Astrocyte (in vitro differentiated cells and primary cell): ENCODE results near the gene FHIT. TPM values are rescaled to one million over a fixed set of nuclear protein-coding genes. Genes with fewer than 3 reads are reported as not detected.
A peak's percentile ranks its signal among the peaks of the same experiment; 100 is the strongest.
"Not testable (repeated sequence)": the region's sequence is repeated elsewhere in the genome, so short reads cannot be mapped to it uniquely, and the experiment has no call there.

ENCODE experiments used
- DNase-seq: peaks from one replicate; pipeline ENCODE4 v3.0.0-alpha.2; 2010; ENCODE audit warnings: low read depth
- FAIRE-seq: peaks from 2 replicates; lab custom pipeline; 2011; peaks lifted over from hg19 to GRCh38; lab: Jason Lieb, UNC
- H2AFZ ChIP-seq: 2 replicates; pipeline ENCODE4 v1.6.0; 2012; ENCODE audit warnings: low read depth, low read length, inconsistent platforms
- H3K27ac ChIP-seq: 2 replicates; pipeline ENCODE4 v1.5.1; 2011; ENCODE audit warnings: low read depth, low read length, inconsistent platforms
- H3K27me3 ChIP-seq: 2 replicates; pipeline ENCODE4 v1.6.0; 2011; ENCODE audit warnings: low read length, inconsistent platforms; ENCODE audit not compliant: insufficient read depth
- H3K36me3 ChIP-seq: 2 replicates; pipeline ENCODE4 v1.5.1; 2011; ENCODE audit warnings: low read length, inconsistent platforms; ENCODE audit not compliant: insufficient read depth
- H3K4me1 ChIP-seq: 2 replicates; pipeline ENCODE4 v1.5.1; 2011; ENCODE audit warnings: low read length, inconsistent platforms; ENCODE audit not compliant: insufficient read depth
- H3K4me2 ChIP-seq: 2 replicates; pipeline ENCODE4 v1.6.0; 2012; ENCODE audit warnings: low read length, inconsistent platforms
- H3K4me3 ChIP-seq: 2 replicates; pipeline ENCODE4 v1.5.1; 2011; ENCODE audit warnings: low read depth, mild to moderate bottlenecking, low read length, inconsistent platforms; ENCODE audit not compliant: insufficient read depth
- H3K79me2 ChIP-seq: 2 replicates; pipeline ENCODE4 v1.6.0; 2012; ENCODE audit warnings: mild to moderate bottlenecking, low read length, inconsistent platforms; ENCODE audit not compliant: insufficient read depth
- H3K9ac ChIP-seq: 2 replicates; pipeline ENCODE4 v1.6.0; 2012; ENCODE audit warnings: mild to moderate bottlenecking, low read length, inconsistent platforms
- H3K9me3 ChIP-seq: 2 replicates; pipeline ENCODE4 v1.5.1; 2012; ENCODE audit warnings: low read depth, mild to moderate bottlenecking, low read length, inconsistent platforms; ENCODE audit not compliant: insufficient read depth
- H4K20me1 ChIP-seq: 2 replicates; pipeline ENCODE4 v1.6.0; 2012; ENCODE audit warnings: low read length, inconsistent platforms; ENCODE audit not compliant: insufficient read depth
- H3K27ac Mint-ChIP-seq: one replicate; pipeline ENCODE4 v1.8.0; 2021; ENCODE audit warnings: mild to moderate bottlenecking, mixed read lengths; ENCODE audit not compliant: unreplicated experiment
- H3K27me3 Mint-ChIP-seq: one replicate; pipeline ENCODE4 v1.8.0; 2021; ENCODE audit warnings: low read depth, mixed read lengths; ENCODE audit not compliant: unreplicated experiment
- H3K36me3 Mint-ChIP-seq: one replicate; pipeline ENCODE4 v1.8.0; 2021; ENCODE audit warnings: low read depth, mixed read lengths; ENCODE audit not compliant: unreplicated experiment
- H3K4me1 Mint-ChIP-seq: one replicate; pipeline ENCODE4 v1.8.0; 2021; ENCODE audit warnings: low read depth, mixed read lengths; ENCODE audit not compliant: unreplicated experiment
- H3K4me3 Mint-ChIP-seq: one replicate; pipeline ENCODE4 v1.8.0; 2021; ENCODE audit warnings: mild to moderate bottlenecking, moderate library complexity, mixed read lengths; ENCODE audit not compliant: unreplicated experiment
- H3K9me3 Mint-ChIP-seq: one replicate; pipeline ENCODE4 v1.8.0; 2021; ENCODE audit warnings: mild to moderate bottlenecking, mixed read lengths; ENCODE audit not compliant: unreplicated experiment
- CTCF ChIP-seq: IDR thresholded peaks from 2 replicates; pipeline ENCODE4 v1.5.1; 2011; ENCODE audit warnings: low read depth, mild to moderate bottlenecking, inconsistent platforms, low read length, moderate library complexity; ENCODE audit not compliant: insufficient read depth
- EZH2 ChIP-seq: IDR thresholded peaks from 2 replicates; pipeline ENCODE4 v1.6.1; 2012; ENCODE audit warnings: mild to moderate bottlenecking, low read length, inconsistent platforms; ENCODE audit not compliant: insufficient read depth
- total RNA-seq: library from RNA; stranded (reverse); gene quantifications from 2 replicates; pipeline ENCODE4 v1.2.1, GENCODE V29; 2021

FHIT gene
- total RNA-seq, 1 donor from 2014 or later: 6.7 TPM

GRCh38 chr3:60551455-60552209, 699.6 kb downstream of the FHIT start:
- Mint-ChIP-seq H3K27ac (no peak overlapping the region), H3K4me3 (no peak overlapping the region), H3K36me3 (no peaks in the 10 kb centered on the region), H3K9me3 (peaks cover 6% of the 10 kb centered on the region), H3K27me3 (no peaks in the 10 kb centered on the region), H3K4me1 (peaks cover 19% of the 10 kb centered on the region)
- H3K4me1 ChIP-seq: peaks cover 11% of the 10 kb centered on the region
- no peaks in the 10 kb centered on the region for H4K20me1 ChIP-seq
- H3K27ac ChIP-seq: no peak overlapping the region
- H3K9ac ChIP-seq: no peak overlapping the region
- H3K36me3 ChIP-seq: no peaks in the 10 kb centered on the region
- DNase-seq (no peak), FAIRE-seq (no peak)
- TF ChIP-seq EZH2 (no peak), CTCF (no peak)
- no peaks in the 10 kb centered on the region for H3K79me2 ChIP-seq
- no peak overlapping the region for H2AFZ ChIP-seq
- H3K4me2 ChIP-seq: no peak overlapping the region
- no peak overlapping the region for H3K4me3 ChIP-seq
- no peaks in the 10 kb centered on the region for H3K27me3 ChIP-seq
- H3K9me3 ChIP-seq: no peaks in the 10 kb centered on the region

GRCh38 chr3:60549863-60550262, 701.4 kb downstream of the FHIT start:
- Histone ChIP-seq H4K20me1 (no peaks in the 10 kb centered on the region), H3K79me2 (no peaks in the 10 kb centered on the region), H3K4me3 (no peak overlapping the region), H3K4me2 (no peak overlapping the region), H3K27ac (no peak overlapping the region), H3K27me3 (no peaks in the 10 kb centered on the region), H3K9ac (no peak overlapping the region), H2AFZ (no peak overlapping the region), H3K36me3 (no peaks in the 10 kb centered on the region), H3K4me1 (no peaks in the 10 kb centered on the region), H3K9me3 (no peaks in the 10 kb centered on the region)
- Mint-ChIP-seq H3K27me3 (no peaks in the 10 kb centered on the region), H3K27ac (no peak overlapping the region), H3K9me3 (peaks cover 6% of the 10 kb centered on the region), H3K4me1 (peaks cover 11% of the 10 kb centered on the region), H3K36me3 (no peaks in the 10 kb centered on the region), H3K4me3 (no peak overlapping the region)
- DNase-seq (no peak), FAIRE-seq (no peak)
- TF ChIP-seq CTCF (no peak), EZH2 (no peak)

- no peak overlapping the region for H3K27ac ChIP-seq
- DNase-seq: no peak
- no peak for FAIRE-seq
- no peak overlapping the region for H3K9ac ChIP-seq
- H3K79me2 ChIP-seq: no peaks in the 10 kb centered on the region
- H3K4me3 ChIP-seq: no peak overlapping the region
- H2AFZ ChIP-seq: no peak overlapping the region
- Mint-ChIP-seq H3K27ac (peak overlapping the region; percentile 27), H3K4me3 (no peak overlapping the region), H3K9me3 (peaks cover 2% of the 10 kb centered on the region), H3K36me3 (no peaks in the 10 kb centered on the region), H3K4me1 (peaks cover 16% of the 10 kb centered on the region), H3K27me3 (no peaks in the 10 kb centered on the region)
- H3K4me2 ChIP-seq: no peak overlapping the region
- no peaks in the 10 kb centered on the region for H3K4me1 ChIP-seq
- no peaks in the 10 kb centered on the region for H3K27me3 ChIP-seq
- H3K36me3 ChIP-seq: no peaks in the 10 kb centered on the region
- H4K20me1 ChIP-seq: no peaks in the 10 kb centered on the region
- no peaks in the 10 kb centered on the region for H3K9me3 ChIP-seq
- TF ChIP-seq CTCF (no peak), EZH2 (no peak)
These were observed 708.3 kb downstream of the FHIT start for GRCh38 chr3:60542995-60543394.

GRCh38 chr3:60539394-60539793, 711.9 kb downstream of the FHIT start:
- H3K36me3 Mint-ChIP-seq, H3K79me2 ChIP-seq, H3K27me3 ChIP-seq, H3K27ac ChIP-seq, H3K4me1 ChIP-seq, H3K36me3 ChIP-seq, H3K9me3 ChIP-seq, H3K4me2 ChIP-seq, H3K27ac Mint-ChIP-seq, DNase-seq, H3K4me3 Mint-ChIP-seq, H2AFZ ChIP-seq, H4K20me1 ChIP-seq, H3K9ac ChIP-seq, H3K27me3 Mint-ChIP-seq, H3K4me3 ChIP-seq, FAIRE-seq, H3K9me3 Mint-ChIP-seq: not testable (repeated sequence)
- H3K4me1 Mint-ChIP-seq: peaks cover 14% of the 10 kb centered on the region
